Activated CD4-positive, alpha-beta T cell treated with anti-CD3 and anti-CD28 coated beads, Interleukin-2, amount 10 ng/mL, durations not matched to agents 24 days and 14 days (primary cell): ENCODE results near the gene ELOVL5. TPM values are rescaled to one million over a fixed set of nuclear protein-coding genes. Genes with fewer than 3 reads are reported as not detected.
"Not testable (repeated sequence)": the region's sequence is repeated elsewhere in the genome, so short reads cannot be mapped to it uniquely, and the experiment has no call there.

Experiments used
- DNase-seq: peaks from one replicate; pipeline ENCODE4 v3.0.0; 2022
- H3K27ac Mint-ChIP-seq: one replicate; pipeline ENCODE4 v1.8.0; 2022; ENCODE audit warnings: mild to moderate bottlenecking, mixed read lengths
- H3K27me3 Mint-ChIP-seq: one replicate; pipeline ENCODE4 v1.8.0; 2022; ENCODE audit warnings: mixed read lengths
- H3K36me3 Mint-ChIP-seq: one replicate; pipeline ENCODE4 v1.8.0; 2022; ENCODE audit warnings: low read depth, mild to moderate bottlenecking, mixed read lengths
- H3K4me1 Mint-ChIP-seq: one replicate; pipeline ENCODE4 v1.8.0; 2021; ENCODE audit warnings: mixed read lengths
- H3K4me3 Mint-ChIP-seq: one replicate; pipeline ENCODE4 v1.8.0; 2022; ENCODE audit warnings: mild to moderate bottlenecking, moderate library complexity, mixed read lengths
- H3K9me3 Mint-ChIP-seq: one replicate; pipeline ENCODE4 v1.8.0; 2021; ENCODE audit warnings: mixed read lengths
- intact Hi-C: fragments of 100-400 bp; cut with micrococcal nuclease; formaldehyde crosslinking; loops from one replicate; pipeline ENCODE4 v1.15.1; 2023
- total RNA-seq: library from RNA; stranded (reverse); gene quantifications from 2 replicates; pipeline ENCODE4 v1.2.3, GENCODE V29; 2022

ELOVL5 gene
- total RNA-seq, 1 donor from 2014 or later: 126 TPM

GRCh38 chr6:53316142-53316541 lies 32.6 kb downstream of the ELOVL5 start:
- no peak overlapping the region for H3K4me3 Mint-ChIP-seq
- peaks cover 54% of the 10 kb centered on the region for H3K4me1 Mint-ChIP-seq
- no peaks in the 10 kb centered on the region for H3K9me3 Mint-ChIP-seq
- intact Hi-C loops: no loop called here
- no peaks in the 10 kb centered on the region for H3K27me3 Mint-ChIP-seq
- peak overlapping the region; percentile 6 for H3K27ac Mint-ChIP-seq
- DNase-seq: no peak
- H3K36me3 Mint-ChIP-seq: peaks cover 19% of the 10 kb centered on the region

GRCh38 chr6:53315086-53315724 lies 33.5 kb downstream of the ELOVL5 start:
- Mint-ChIP-seq H3K4me3 (no peak overlapping the region), H3K27me3 (no peaks in the 10 kb centered on the region), H3K27ac (peak overlapping the region; percentile 65), H3K9me3 (no peaks in the 10 kb centered on the region), H3K36me3 (peaks cover 18% of the 10 kb centered on the region), H3K4me1 (peaks cover 57% of the 10 kb centered on the region)
- DNase-seq: no peak
- intact Hi-C loops: no loop called here

- Mint-ChIP-seq H3K9me3 (no peaks in the 10 kb centered on the region), H3K27me3 (no peaks in the 10 kb centered on the region), H3K27ac (no peak overlapping the region), H3K4me1 (peaks cover 67% of the 10 kb centered on the region), H3K36me3 (peaks cover 15% of the 10 kb centered on the region), H3K4me3 (no peak overlapping the region)
- DNase-seq: no peak
- intact Hi-C loops: no loop called here
These were observed 34.9 kb downstream of the ELOVL5 start for GRCh38 chr6:53313784-53314400.

GRCh38 chr6:53312355-53312754 lies 36.4 kb downstream of the ELOVL5 start:
- intact Hi-C loops: no loop called here
- Mint-ChIP-seq H3K4me3 (no peak overlapping the region), H3K9me3 (no peaks in the 10 kb centered on the region), H3K36me3 (peaks cover 14% of the 10 kb centered on the region), H3K27me3 (no peaks in the 10 kb centered on the region), H3K4me1 (peaks cover 74% of the 10 kb centered on the region), H3K27ac (peak overlapping the region; percentile 2)
- no peak for DNase-seq

- intact Hi-C loops: no loop called here
These were observed 37.2 kb downstream of the ELOVL5 start for GRCh38 chr6:53311586-53311935.

GRCh38 chr6:53310771-53311585 lies 37.8 kb downstream of the ELOVL5 start:
- no peak overlapping the region for H3K4me3 Mint-ChIP-seq
- H3K36me3 Mint-ChIP-seq: peaks cover 11% of the 10 kb centered on the region
- H3K27ac Mint-ChIP-seq: peak overlapping the region; percentile 72
- H3K9me3 Mint-ChIP-seq: no peaks in the 10 kb centered on the region
- no peaks in the 10 kb centered on the region for H3K27me3 Mint-ChIP-seq
- no peak for DNase-seq
- peaks cover 75% of the 10 kb centered on the region for H3K4me1 Mint-ChIP-seq
- intact Hi-C loops: no loop called here

More at GRCh38 chr6:53311586-53311935, 37.2 kb downstream of the ELOVL5 start:
- Mint-ChIP-seq H3K27me3 (no peaks in the 10 kb centered on the region), H3K4me3 (no peak overlapping the region), H3K4me1 (peaks cover 78% of the 10 kb centered on the region), H3K36me3 (peaks cover 11% of the 10 kb centered on the region), H3K9me3 (no peaks in the 10 kb centered on the region), H3K27ac (peak overlapping the region; percentile 72)
- no peak for DNase-seq

- H3K27ac Mint-ChIP-seq: peak overlapping the region; percentile 35
- intact Hi-C loops: loop anchor here (5.0 kb wide), 2 partner anchors 172 to 328 kb away; no protein-coding TSS in a partner anchor
- H3K9me3 Mint-ChIP-seq: no peaks in the 10 kb centered on the region
- H3K4me1 Mint-ChIP-seq: peaks cover 65% of the 10 kb centered on the region
- H3K27me3 Mint-ChIP-seq: no peaks in the 10 kb centered on the region
- DNase-seq: no peak
- H3K4me3 Mint-ChIP-seq: no peak overlapping the region
- H3K36me3 Mint-ChIP-seq: peaks cover 13% of the 10 kb centered on the region
These were observed 38.8 kb downstream of the ELOVL5 start for GRCh38 chr6:53309901-53310300.

GRCh38 chr6:53309059-53309900 lies 39.5 kb downstream of the ELOVL5 start:
- DNase-seq: no peak
- H3K27ac Mint-ChIP-seq: peak overlapping the region; percentile 32
- H3K4me1 Mint-ChIP-seq: peaks cover 63% of the 10 kb centered on the region
- no peaks in the 10 kb centered on the region for H3K9me3 Mint-ChIP-seq
- intact Hi-C loops: loop anchor here (5.0 kb wide), 2 partner anchors 173 to 327 kb away; no protein-coding TSS in a partner anchor
- H3K4me3 Mint-ChIP-seq: no peak overlapping the region
- no peaks in the 10 kb centered on the region for H3K27me3 Mint-ChIP-seq
- H3K36me3 Mint-ChIP-seq: peaks cover 13% of the 10 kb centered on the region

- peaks cover 12% of the 10 kb centered on the region for H3K36me3 Mint-ChIP-seq
- H3K4me3 Mint-ChIP-seq: peak overlapping the region; percentile 21
- H3K27ac Mint-ChIP-seq: peak overlapping the region; percentile 80
- H3K9me3 Mint-ChIP-seq: no peaks in the 10 kb centered on the region
- peaks cover 66% of the 10 kb centered on the region for H3K4me1 Mint-ChIP-seq
- DNase-seq: peak; percentile 72
- H3K27me3 Mint-ChIP-seq: no peaks in the 10 kb centered on the region
- intact Hi-C loops: loop anchor here (1.0 to 5.0 kb wide), 7 partner anchors 16 to 325 kb away; no protein-coding TSS in a partner anchor
These were observed 41.9 kb downstream of the ELOVL5 start for GRCh38 chr6:53306819-53307347.

GRCh38 chr6:53306217-53306616 lies 42.5 kb downstream of the ELOVL5 start:
- not testable (repeated sequence) for H3K9me3 Mint-ChIP-seq, H3K4me3 Mint-ChIP-seq, DNase-seq, H3K36me3 Mint-ChIP-seq, H3K27me3 Mint-ChIP-seq
- peaks cover 68% of the 10 kb centered on the region for H3K4me1 Mint-ChIP-seq
- peak overlapping the region; percentile 80 for H3K27ac Mint-ChIP-seq
- intact Hi-C loops: loop anchor here (2.0 to 5.0 kb wide), 4 partner anchors 17 to 324 kb away; no protein-coding TSS in a partner anchor

- not testable (repeated sequence) for H3K9me3 Mint-ChIP-seq, H3K4me3 Mint-ChIP-seq, DNase-seq, H3K27me3 Mint-ChIP-seq, H3K36me3 Mint-ChIP-seq, H3K27ac Mint-ChIP-seq
- intact Hi-C loops: loop anchor here (2.0 to 5.0 kb wide), 4 partner anchors 17 to 323 kb away; no protein-coding TSS in a partner anchor
- peaks cover 67% of the 10 kb centered on the region for H3K4me1 Mint-ChIP-seq
These were observed 43.2 kb downstream of the ELOVL5 start for GRCh38 chr6:53305506-53306005.

GRCh38 chr6:53304953-53305352 lies 43.8 kb downstream of the ELOVL5 start:
- H3K9me3 Mint-ChIP-seq, H3K27me3 Mint-ChIP-seq, DNase-seq, H3K27ac Mint-ChIP-seq, H3K4me3 Mint-ChIP-seq, H3K36me3 Mint-ChIP-seq: not testable (repeated sequence)
- intact Hi-C loops: loop anchor here (5.0 kb wide), 2 partner anchors 177 to 323 kb away; no protein-coding TSS in a partner anchor
- peaks cover 67% of the 10 kb centered on the region for H3K4me1 Mint-ChIP-seq
